K562 (cell line): ENCODE results near the gene AQP5. TPM values are rescaled to one million over a fixed set of nuclear protein-coding genes. Genes with fewer than 3 reads are reported as not detected.

Source experiments
- ATAC-seq: fragments of 200-7000 bp; cut with Tn5 transposase; 3 replicates; pipeline ENCODE4 v1.9.1; 2020; ENCODE audit warnings: moderate library complexity
- BruUV-seq: library from RNA; stranded (reverse); fragments of 400-500 nt; replicated peaks from 2 replicates; lab custom pipeline; 2021; lab: Mats Ljungman, UMichigan
- CTCF ChIA-PET: fragments of 300-600 bp; formaldehyde crosslinking; extraction: SDS; loops from one replicate; lab custom pipeline; 2021; ENCODE audit warnings: low intra/inter-chr PET ratio; lab: Yijun Ruan, JAX
- POLR2A ChIA-PET: fragments of 300-600, 350-650 bp; sonication (Branson Sonifier 250); formaldehyde crosslinking; extraction: SDS; loops from one replicate; lab custom pipeline; 2021; ENCODE audit warnings: antibody characterized with exemption, inconsistent platforms; lab: Yijun Ruan, JAX
- DNase-seq, 4 experiments: peaks; one replicate each; pipeline versions ENCODE4 v3.0.0 to v3.0.0-alpha.2; 2011 to 2018; ENCODE audit warnings: low spot score in 3 of 4, mixed read lengths in 3 of 4; ENCODE audit errors: extremely low read depth in 1 of 4
- FAIRE-seq: peaks from 2 replicates; lab custom pipeline; 2011; peaks lifted over from hg19 to GRCh38; lab: Jason Lieb, UNC
- H2AFZ ChIP-seq: 2 replicates; pipeline ENCODE4 v1.6.0; 2011; ENCODE audit warnings: low read depth, low read length, control low read depth, inconsistent platforms
- H3K27ac ChIP-seq: fragments of 200-600 bp; 3 replicates; pipeline ENCODE4 v1.8.0; 2011; ENCODE audit warnings: low read depth, mild to moderate bottlenecking, control low read depth, inconsistent platforms, low read length, moderate library complexity, mixed read lengths; ENCODE audit errors: extremely low read depth
- H3K27me3 ChIP-seq, 2 experiments: fragments of 300-600 bp in 1 of 2; 2 replicates in 1 of 2; 3 replicates in 1 of 2; pipeline versions ENCODE4 v1.6.0 to v1.8.0; 2011; ENCODE audit warnings: inconsistent platforms in 2 of 2, low read length in 2 of 2, mild to moderate bottlenecking in 1 of 2, mixed read lengths in 1 of 2, moderate library complexity in 1 of 2; ENCODE audit not compliant: control insufficient read depth in 2 of 2, insufficient read depth in 2 of 2
- H3K36me3 ChIP-seq: fragments of 300-600 bp; 3 replicates; pipeline ENCODE4 v1.8.0; 2011; ENCODE audit warnings: mild to moderate bottlenecking, low read length, inconsistent platforms; ENCODE audit not compliant: control insufficient read depth, insufficient read depth
- H3K4me1 ChIP-seq, 2 experiments: fragments of 200-600 bp in 1 of 2; replicated peaks in 1 of 2; 2 replicates in 1 of 2; 3 replicates in 1 of 2; pipeline versions ENCODE4 v1.5.1 to v1.8.0; 2011; ENCODE audit warnings: inconsistent platforms in 2 of 2, low read length in 2 of 2, mild to moderate bottlenecking in 1 of 2, mixed read lengths in 1 of 2, moderate library complexity in 1 of 2; ENCODE audit not compliant: control insufficient read depth in 2 of 2, insufficient read depth in 2 of 2
- H3K4me2 ChIP-seq: 2 replicates; pipeline ENCODE4 v1.6.1; 2011; ENCODE audit warnings: low read length, control low read depth, inconsistent platforms, mixed read lengths; ENCODE audit not compliant: insufficient read depth
- H3K4me3 ChIP-seq: fragments of 200-600 bp; sonication (generic), shearing (Covaris generic); 2 replicates; pipeline ENCODE4 v1.5.1; 2016; ENCODE audit warnings: control low read depth, inconsistent platforms
- H3K79me2 ChIP-seq: fragments of 200-600 bp; 3 replicates; pipeline ENCODE4 v1.8.0; 2011; ENCODE audit warnings: low read length, inconsistent platforms; ENCODE audit not compliant: control insufficient read depth, insufficient read depth
- H3K9ac ChIP-seq, 2 experiments: 2 replicates each; pipeline versions ENCODE4 v1.6.0 to v1.6.1; 2011; ENCODE audit warnings: low read depth in 2 of 2, low read length in 2 of 2, control low read depth in 1 of 2, inconsistent platforms in 1 of 2, mild to moderate bottlenecking in 1 of 2, mixed read lengths in 1 of 2; ENCODE audit not compliant: insufficient read depth in 1 of 2
- H3K9me1 ChIP-seq: one replicate; pipeline ENCODE4 v1.6.0; 2011; ENCODE audit warnings: inconsistent platforms, mild to moderate bottlenecking, low read length, moderate library complexity; ENCODE audit not compliant: control insufficient read depth, insufficient read depth
- H3K9me3 ChIP-seq: replicated peaks from 2 replicates; pipeline ENCODE4 v1.5.1; 2011; ENCODE audit warnings: low read depth, low read length, inconsistent platforms; ENCODE audit not compliant: control insufficient read depth, insufficient read depth
- H4K20me1 ChIP-seq: replicated peaks from 2 replicates; pipeline ENCODE4 v1.6.1; 2011; ENCODE audit warnings: low read length, inconsistent platforms, mixed read lengths; ENCODE audit not compliant: control insufficient read depth, insufficient read depth
- ATF6 ChIP-seq: sonication (generic); formaldehyde crosslinking; IDR thresholded peaks from 2 replicates; pipeline ENCODE4 v1.4.0; 2020; ENCODE audit warnings: mild to moderate bottlenecking, missing genetic modification reagents
- NFYB ChIP-seq: IDR thresholded peaks from 2 replicates; pipeline ENCODE4 v1.6.1; 2011; ENCODE audit warnings: mild to moderate bottlenecking, moderate library complexity; ENCODE audit not compliant: insufficient read length; ENCODE audit errors: extremely low read depth
- UBTF ChIP-seq, 2 experiments: IDR thresholded peaks; 2 replicates each; pipeline ENCODE4 v1.6.1; 2012; ENCODE audit warnings: improper control_type of control experiment in 2 of 2, low read depth in 2 of 2, low read length in 2 of 2, borderline replicate concordance in 1 of 2
- ZNF551 ChIP-seq: fragments of 250-450 bp; sonication (Bioruptor Pico); IDR thresholded peaks from 2 replicates; pipeline ENCODE4 v1.5.0; 2021; ENCODE audit warnings: mild to moderate bottlenecking, moderate library complexity
- WGBS: fragments of 100-300 bp; shearing (Covaris generic); methylation state at CpG from one replicate; pipeline ENCODE4 v1.1.6; 2016; ENCODE audit warnings: low coverage, mixed read lengths; ENCODE audit not compliant: insufficient coverage; ENCODE audit errors: missing lambda C conversion rate; 5-methylcytosine and 5-hydroxymethylcytosine counted together
- in situ Hi-C: fragments of 300-500 bp; cut with MboI; formaldehyde crosslinking; loops from 4 replicates; pipeline ENCODE4 v1.15.0; 2018; ENCODE audit warnings: inconsistent platforms, mixed read lengths
- intact Hi-C: fragments of 100-400 bp; cut with micrococcal nuclease; formaldehyde crosslinking; loops from 2 replicates; pipeline ENCODE4 v1.14.2; 2022
- polyA plus RNA-seq, 8 experiments: library from polyadenylated mRNA; depleted of rRNA in 4 of 8; stranded (reverse) in 5 of 8; unstranded in 3 of 8; fragments of >200 nt; fragmentation: Nextera tagmentation in 2 of 8; fragmentation: Illumina TruSeq in 1 of 8; extraction: Ambion mirVana in 2 of 8; extraction: Trizol in 1 of 8; gene quantifications; 2 replicates each; pipeline versions ENCODE4 v1.2.1 to v1.2.3, GENCODE V29; 2011 to 2014; ENCODE audit warnings: inconsistent platforms in 1 of 8, missing spikeins in 1 of 8
- total RNA-seq, 7 experiments: library from RNA; depleted of rRNA in 6 of 7; stranded (reverse); fragments of >200 nt in 6 of 7; fragmentation: Illumina TruSeq in 2 of 7; extraction: Trizol in 2 of 7; gene quantifications; 2 replicates each; pipeline versions ENCODE4 v1.2.1 to v1.2.3, GENCODE V29; 2011 to 2021; ENCODE audit warnings: low replicate concordance in 1 of 7
- TF ChIP-seq, protein P1 (sequence below): fragments of 200-800 bp; sonication (Bioruptor generic); IDR thresholded peaks from 2 replicates; pipeline ENCODE4 v1.6.1; 2017; ENCODE audit warnings: missing genetic modification characterization, missing compliant biosample characterization

Gene AQP5
- total and polyA plus RNA-seq, 9 of the 15 experiments (the other 6 are each of a cell fraction or from before 2014, with no cell fraction given) = not detected

- ATAC-seq = no peak
Measured at GRCh38 chr12:49916129-49916919, 45.3 kb upstream of the AQP5 start.

More at GRCh38 chr12:49916129-49916919, 45.3 kb upstream of the AQP5 start:
- CTCF ChIA-PET = no interaction called here
- H3K9me3 ChIP-seq = no peaks in the 10 kb centered on the region
- BruUV-seq = no TSS peak
- WGBS = 21% methylated on average over 8 of the region's 8 CpGs
- no peak overlapping the region for H3K9ac ChIP-seq
- TF ChIP-seq UBTF (IDR thresholded peaks at IDR 0.05; ENCODE audit: borderline replicate concordance in 1 of 2, low read depth in 2 of 2, low read length in 2 of 2) (no peak), NFYB (no peak), ZNF551 (CRISPR knock-in tag) (no peak), ATF6 (CRISPR knock-in tag) (no peak)
- TF ChIP-seq, protein P1, sequence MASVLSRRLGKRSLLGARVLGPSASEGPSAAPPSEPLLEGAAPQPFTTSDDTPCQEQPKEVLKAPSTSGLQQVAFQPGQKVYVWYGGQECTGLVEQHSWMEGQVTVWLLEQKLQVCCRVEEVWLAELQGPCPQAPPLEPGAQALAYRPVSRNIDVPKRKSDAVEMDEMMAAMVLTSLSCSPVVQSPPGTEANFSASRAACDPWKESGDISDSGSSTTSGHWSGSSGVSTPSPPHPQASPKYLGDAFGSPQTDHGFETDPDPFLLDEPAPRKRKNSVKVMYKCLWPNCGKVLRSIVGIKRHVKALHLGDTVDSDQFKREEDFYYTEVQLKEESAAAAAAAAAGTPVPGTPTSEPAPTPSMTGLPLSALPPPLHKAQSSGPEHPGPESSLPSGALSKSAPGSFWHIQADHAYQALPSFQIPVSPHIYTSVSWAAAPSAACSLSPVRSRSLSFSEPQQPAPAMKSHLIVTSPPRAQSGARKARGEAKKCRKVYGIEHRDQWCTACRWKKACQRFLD (CRISPR knock-in tag) = no peak
- TF ChIP-seq, all 486 proteins: peak for 0
- DNase-seq (no peak), FAIRE-seq (no peak)
- H3K36me3 ChIP-seq = no peaks in the 10 kb centered on the region
- no peaks in the 10 kb centered on the region for H3K79me2 ChIP-seq
- H2AFZ ChIP-seq = no peak overlapping the region
- H3K4me1 ChIP-seq = peaks cover 7 to 10% of the 10 kb centered on the region in 2 experiments; a peak in 4 of 5 replicates
- H3K4me3 ChIP-seq = no peak overlapping the region
- H3K9me1 ChIP-seq = no peaks in the 10 kb centered on the region
- POLR2A ChIA-PET = interaction anchor here (0.5 to 1.6 kb wide), 5 partner anchors 9 to 169 kb away, joined by 3 to 6 read pairs (median 3); partner anchors contain the start of gene SMARCD1
- H4K20me1 ChIP-seq = no peaks in the 10 kb centered on the region
- no peak overlapping the region for H3K4me2 ChIP-seq
- H3K27me3 ChIP-seq = peaks cover 3 to 29% of the 10 kb centered on the region in 2 experiments
- H3K27ac ChIP-seq = no peak overlapping the region
- intact Hi-C loops = no loop called here
- in situ Hi-C loops = no loop called here
